ENCODE data around the gene LDB3.

DNA sequence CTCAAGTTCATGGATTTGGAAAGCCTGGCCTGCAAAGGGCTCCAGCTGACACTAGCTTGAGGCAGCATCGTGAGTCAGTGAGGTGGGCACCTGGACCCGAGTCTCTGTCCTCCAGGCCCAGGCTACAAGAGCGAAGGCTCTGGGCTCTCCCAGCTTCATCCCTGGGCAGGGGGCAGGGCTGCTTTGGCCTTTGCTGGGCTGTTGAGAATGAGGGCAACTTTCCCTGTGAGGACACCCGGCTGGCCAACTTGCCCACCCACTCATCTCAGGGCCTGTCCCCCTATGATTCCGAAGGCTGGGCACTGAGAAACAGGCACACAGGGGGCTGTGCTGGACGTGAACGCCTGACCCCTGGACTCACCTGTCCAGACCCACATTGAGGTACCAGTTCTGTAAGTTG lies 24.4 kb downstream of the LDB3 start:
- TF ChIP-seq, protein P1, sequence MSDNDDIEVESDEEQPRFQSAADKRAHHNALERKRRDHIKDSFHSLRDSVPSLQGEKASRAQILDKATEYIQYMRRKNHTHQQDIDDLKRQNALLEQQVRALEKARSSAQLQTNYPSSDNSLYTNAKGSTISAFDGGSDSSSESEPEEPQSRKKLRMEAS (IDR thresholded peaks at IDR 0.05): no peak
- TF ChIP-seq POLR2A (IDR thresholded peaks at IDR 0.05; ENCODE audit: borderline replicate concordance, extremely low read depth, insufficient read depth, insufficient read length) (no peak), EZH2phosphoT487 (IDR thresholded peaks at IDR 0.05; ENCODE audit: borderline replicate concordance) (no peak), ZFX (IDR thresholded peaks at IDR 0.05) (no peak), TCF7L2 (IDR thresholded peaks at IDR 0.05; ENCODE audit: borderline replicate concordance, extremely low read depth, insufficient read depth, insufficient read length) (no peak)
- TF ChIP-seq, protein P2, sequence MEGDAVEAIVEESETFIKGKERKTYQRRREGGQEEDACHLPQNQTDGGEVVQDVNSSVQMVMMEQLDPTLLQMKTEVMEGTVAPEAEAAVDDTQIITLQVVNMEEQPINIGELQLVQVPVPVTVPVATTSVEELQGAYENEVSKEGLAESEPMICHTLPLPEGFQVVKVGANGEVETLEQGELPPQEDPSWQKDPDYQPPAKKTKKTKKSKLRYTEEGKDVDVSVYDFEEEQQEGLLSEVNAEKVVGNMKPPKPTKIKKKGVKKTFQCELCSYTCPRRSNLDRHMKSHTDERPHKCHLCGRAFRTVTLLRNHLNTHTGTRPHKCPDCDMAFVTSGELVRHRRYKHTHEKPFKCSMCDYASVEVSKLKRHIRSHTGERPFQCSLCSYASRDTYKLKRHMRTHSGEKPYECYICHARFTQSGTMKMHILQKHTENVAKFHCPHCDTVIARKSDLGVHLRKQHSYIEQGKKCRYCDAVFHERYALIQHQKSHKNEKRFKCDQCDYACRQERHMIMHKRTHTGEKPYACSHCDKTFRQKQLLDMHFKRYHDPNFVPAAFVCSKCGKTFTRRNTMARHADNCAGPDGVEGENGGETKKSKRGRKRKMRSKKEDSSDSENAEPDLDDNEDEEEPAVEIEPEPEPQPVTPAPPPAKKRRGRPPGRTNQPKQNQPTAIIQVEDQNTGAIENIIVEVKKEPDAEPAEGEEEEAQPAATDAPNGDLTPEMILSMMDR (IDR thresholded peaks at IDR 0.05 in 2 of 3, conservative IDR thresholded peaks at IDR 0.05 in 1 of 3; ENCODE audit: borderline replicate concordance in 1 of 3, insufficient read depth in 1 of 3, low read depth in 2 of 3, low read length in 2 of 3): no peak
- TF ChIP-seq, protein P3, sequence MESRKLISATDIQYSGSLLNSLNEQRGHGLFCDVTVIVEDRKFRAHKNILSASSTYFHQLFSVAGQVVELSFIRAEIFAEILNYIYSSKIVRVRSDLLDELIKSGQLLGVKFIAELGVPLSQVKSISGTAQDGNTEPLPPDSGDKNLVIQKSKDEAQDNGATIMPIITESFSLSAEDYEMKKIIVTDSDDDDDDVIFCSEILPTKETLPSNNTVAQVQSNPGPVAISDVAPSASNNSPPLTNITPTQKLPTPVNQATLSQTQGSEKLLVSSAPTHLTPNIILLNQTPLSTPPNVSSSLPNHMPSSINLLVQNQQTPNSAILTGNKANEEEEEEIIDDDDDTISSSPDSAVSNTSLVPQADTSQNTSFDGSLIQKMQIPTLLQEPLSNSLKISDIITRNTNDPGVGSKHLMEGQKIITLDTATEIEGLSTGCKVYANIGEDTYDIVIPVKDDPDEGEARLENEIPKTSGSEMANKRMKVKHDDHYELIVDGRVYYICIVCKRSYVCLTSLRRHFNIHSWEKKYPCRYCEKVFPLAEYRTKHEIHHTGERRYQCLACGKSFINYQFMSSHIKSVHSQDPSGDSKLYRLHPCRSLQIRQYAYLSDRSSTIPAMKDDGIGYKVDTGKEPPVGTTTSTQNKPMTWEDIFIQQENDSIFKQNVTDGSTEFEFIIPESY (IDR thresholded peaks at IDR 0.05; ENCODE audit: extremely low read depth, insufficient replicate concordance, low read length): no peak
- TF ChIP-seq, protein P4, sequence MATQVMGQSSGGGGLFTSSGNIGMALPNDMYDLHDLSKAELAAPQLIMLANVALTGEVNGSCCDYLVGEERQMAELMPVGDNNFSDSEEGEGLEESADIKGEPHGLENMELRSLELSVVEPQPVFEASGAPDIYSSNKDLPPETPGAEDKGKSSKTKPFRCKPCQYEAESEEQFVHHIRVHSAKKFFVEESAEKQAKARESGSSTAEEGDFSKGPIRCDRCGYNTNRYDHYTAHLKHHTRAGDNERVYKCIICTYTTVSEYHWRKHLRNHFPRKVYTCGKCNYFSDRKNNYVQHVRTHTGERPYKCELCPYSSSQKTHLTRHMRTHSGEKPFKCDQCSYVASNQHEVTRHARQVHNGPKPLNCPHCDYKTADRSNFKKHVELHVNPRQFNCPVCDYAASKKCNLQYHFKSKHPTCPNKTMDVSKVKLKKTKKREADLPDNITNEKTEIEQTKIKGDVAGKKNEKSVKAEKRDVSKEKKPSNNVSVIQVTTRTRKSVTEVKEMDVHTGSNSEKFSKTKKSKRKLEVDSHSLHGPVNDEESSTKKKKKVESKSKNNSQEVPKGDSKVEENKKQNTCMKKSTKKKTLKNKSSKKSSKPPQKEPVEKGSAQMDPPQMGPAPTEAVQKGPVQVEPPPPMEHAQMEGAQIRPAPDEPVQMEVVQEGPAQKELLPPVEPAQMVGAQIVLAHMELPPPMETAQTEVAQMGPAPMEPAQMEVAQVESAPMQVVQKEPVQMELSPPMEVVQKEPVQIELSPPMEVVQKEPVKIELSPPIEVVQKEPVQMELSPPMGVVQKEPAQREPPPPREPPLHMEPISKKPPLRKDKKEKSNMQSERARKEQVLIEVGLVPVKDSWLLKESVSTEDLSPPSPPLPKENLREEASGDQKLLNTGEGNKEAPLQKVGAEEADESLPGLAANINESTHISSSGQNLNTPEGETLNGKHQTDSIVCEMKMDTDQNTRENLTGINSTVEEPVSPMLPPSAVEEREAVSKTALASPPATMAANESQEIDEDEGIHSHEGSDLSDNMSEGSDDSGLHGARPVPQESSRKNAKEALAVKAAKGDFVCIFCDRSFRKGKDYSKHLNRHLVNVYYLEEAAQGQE (IDR thresholded peaks at IDR 0.05; ENCODE audit: low read depth): no peak

All from HCT116 (cell line).